Stomach (tissue), 4 donors: ENCODE results near the gene SIK3.

Source experiments
- POLR2A ChIP-seq, 4 donors: fragments of 450-650 bp; IDR thresholded peaks; one replicate each; pipeline ENCODE4 v1.6.1; 2016; ENCODE audit warnings: antibody characterized with exemption in 4 of 4, control low read depth in 2 of 4, mild to moderate bottlenecking in 1 of 4, moderate library complexity in 1 of 4
- TF ChIP-seq, protein P1 (sequence below), 7 experiments: fragments of 450-650 bp in 4 of 7; fragments of 200-600 bp in 3 of 7; sonication (generic) in 3 of 7; IDR thresholded peaks; one replicate each; pipeline ENCODE4 v1.5.1; 2016 to 2019; ENCODE audit warnings: antibody characterized with exemption in 7 of 7, control low read depth in 2 of 7, mild to moderate bottlenecking in 1 of 7

DNA sequence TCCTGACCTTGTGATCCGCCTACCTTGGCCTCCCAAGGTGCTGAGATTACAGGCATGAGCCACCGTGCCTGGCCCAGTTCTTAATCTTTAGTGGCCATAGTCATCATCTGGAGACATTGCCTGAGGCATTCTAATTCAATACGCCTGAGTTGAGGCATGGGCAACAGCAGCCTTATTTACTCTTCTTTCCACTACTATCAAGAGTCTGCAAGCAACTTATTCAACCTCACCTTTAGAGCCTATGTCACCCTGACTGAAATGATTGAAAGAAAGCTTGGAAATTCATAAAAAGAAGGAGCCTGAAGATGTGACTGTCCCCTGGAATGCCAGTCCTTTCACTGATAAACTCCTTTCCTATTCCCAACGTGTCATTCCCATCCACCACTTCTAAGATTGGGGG, 30.1 kb upstream of the SIK3 start:
- TF ChIP-seq, protein P1, sequence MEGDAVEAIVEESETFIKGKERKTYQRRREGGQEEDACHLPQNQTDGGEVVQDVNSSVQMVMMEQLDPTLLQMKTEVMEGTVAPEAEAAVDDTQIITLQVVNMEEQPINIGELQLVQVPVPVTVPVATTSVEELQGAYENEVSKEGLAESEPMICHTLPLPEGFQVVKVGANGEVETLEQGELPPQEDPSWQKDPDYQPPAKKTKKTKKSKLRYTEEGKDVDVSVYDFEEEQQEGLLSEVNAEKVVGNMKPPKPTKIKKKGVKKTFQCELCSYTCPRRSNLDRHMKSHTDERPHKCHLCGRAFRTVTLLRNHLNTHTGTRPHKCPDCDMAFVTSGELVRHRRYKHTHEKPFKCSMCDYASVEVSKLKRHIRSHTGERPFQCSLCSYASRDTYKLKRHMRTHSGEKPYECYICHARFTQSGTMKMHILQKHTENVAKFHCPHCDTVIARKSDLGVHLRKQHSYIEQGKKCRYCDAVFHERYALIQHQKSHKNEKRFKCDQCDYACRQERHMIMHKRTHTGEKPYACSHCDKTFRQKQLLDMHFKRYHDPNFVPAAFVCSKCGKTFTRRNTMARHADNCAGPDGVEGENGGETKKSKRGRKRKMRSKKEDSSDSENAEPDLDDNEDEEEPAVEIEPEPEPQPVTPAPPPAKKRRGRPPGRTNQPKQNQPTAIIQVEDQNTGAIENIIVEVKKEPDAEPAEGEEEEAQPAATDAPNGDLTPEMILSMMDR (IDR thresholded peaks at IDR 0.05): no peak
- TF ChIP-seq POLR2A (IDR thresholded peaks at IDR 0.05): no peak
